Mucosa of descending colon (tissue), 3 donors: ENCODE measurements around the gene CFHR5. TPM values are rescaled to one million over a fixed set of nuclear protein-coding genes. Genes with fewer than 3 reads are reported as not detected.

ENCODE experiments used
- ATAC-seq: fragments of 200-7000 bp; cut with Tn5 transposase; one replicate; pipeline ENCODE4 v1.9.1; 2020; ENCODE audit warnings: mild to moderate bottlenecking, moderate library complexity
- DNase-seq, 3 donors: peaks; one replicate each; pipeline ENCODE4 v3.0.0-alpha.2; 2020
- H3K36me3 ChIP-seq: fragments of 200-600 bp; one replicate; pipeline ENCODE4 v1.8.0; 2021; ENCODE audit warnings: low read depth, mild to moderate bottlenecking
- H3K4me1 ChIP-seq: fragments of 200-600 bp; one replicate; pipeline ENCODE4 v1.8.0; 2021; ENCODE audit warnings: low read depth, mild to moderate bottlenecking
- H3K4me3 ChIP-seq: fragments of 200-600 bp; one replicate; pipeline ENCODE4 v1.8.0; 2021; ENCODE audit warnings: mild to moderate bottlenecking
- H3K9me3 ChIP-seq: fragments of 200-600 bp; one replicate; pipeline ENCODE4 v1.8.0; 2021; ENCODE audit warnings: mild to moderate bottlenecking
- intact Hi-C, 2 donors: fragments of 100-400 bp; cut with DNase I in 1 of 2; cut with micrococcal nuclease in 1 of 2; formaldehyde crosslinking; loops; one replicate each; pipeline versions ENCODE4 v1.11.0 to v1.11.1; 2022; cut with DNase I, micrococcal nuclease
- total RNA-seq, 3 donors: library from RNA; stranded (reverse); fragmentation: NEBNext Ultra II Directional in 2 of 3; extraction: Animal tissue kit (Norgen Biotek cat#: 25700) in 2 of 3; gene quantifications; one replicate each; pipeline versions ENCODE4 v1.2.1 to v1.2.4, GENCODE V29; 2021 to 2023
- TF ChIP-seq, protein P1 (sequence below): fragments of 200-600 bp; IDR thresholded peaks from one replicate; pipeline ENCODE4 v1.8.0; 2022; ENCODE audit warnings: antibody characterized with exemption, mild to moderate bottlenecking
- donor health status: DM: no; HTN: no; CAD: no; lungs with moderate emphysema.
- donor health status: DM: no; HTN: no; CAD: no.
- donor health status: DM: no; HTN: yes; CAD: no.

Gene CFHR5
- total RNA-seq, 3 donors from 2014 or later: not detected

DNA sequence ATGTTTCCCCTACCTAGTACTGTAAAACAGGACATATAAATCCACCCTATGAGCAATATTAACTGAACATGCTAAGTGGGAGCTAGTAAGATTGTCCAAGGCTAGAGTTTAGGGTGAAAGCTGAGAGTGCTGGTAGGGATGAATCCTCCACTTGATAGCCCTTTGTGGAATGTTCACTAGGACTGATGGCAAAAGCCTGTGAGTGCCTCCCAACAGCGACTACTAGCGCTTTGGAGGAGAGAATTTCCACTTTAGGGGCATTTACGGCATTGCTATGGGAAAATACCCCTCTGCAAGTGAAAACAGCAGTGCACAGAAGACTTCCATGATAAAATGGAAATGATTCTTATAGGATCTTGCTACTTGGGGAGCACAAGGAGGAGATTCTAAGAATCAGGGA, 35.9 kb downstream of the CFHR5 start:
- TF ChIP-seq, protein P1, sequence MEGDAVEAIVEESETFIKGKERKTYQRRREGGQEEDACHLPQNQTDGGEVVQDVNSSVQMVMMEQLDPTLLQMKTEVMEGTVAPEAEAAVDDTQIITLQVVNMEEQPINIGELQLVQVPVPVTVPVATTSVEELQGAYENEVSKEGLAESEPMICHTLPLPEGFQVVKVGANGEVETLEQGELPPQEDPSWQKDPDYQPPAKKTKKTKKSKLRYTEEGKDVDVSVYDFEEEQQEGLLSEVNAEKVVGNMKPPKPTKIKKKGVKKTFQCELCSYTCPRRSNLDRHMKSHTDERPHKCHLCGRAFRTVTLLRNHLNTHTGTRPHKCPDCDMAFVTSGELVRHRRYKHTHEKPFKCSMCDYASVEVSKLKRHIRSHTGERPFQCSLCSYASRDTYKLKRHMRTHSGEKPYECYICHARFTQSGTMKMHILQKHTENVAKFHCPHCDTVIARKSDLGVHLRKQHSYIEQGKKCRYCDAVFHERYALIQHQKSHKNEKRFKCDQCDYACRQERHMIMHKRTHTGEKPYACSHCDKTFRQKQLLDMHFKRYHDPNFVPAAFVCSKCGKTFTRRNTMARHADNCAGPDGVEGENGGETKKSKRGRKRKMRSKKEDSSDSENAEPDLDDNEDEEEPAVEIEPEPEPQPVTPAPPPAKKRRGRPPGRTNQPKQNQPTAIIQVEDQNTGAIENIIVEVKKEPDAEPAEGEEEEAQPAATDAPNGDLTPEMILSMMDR: no peak
- DNase-seq: no peak
- intact Hi-C loops: no loop called here
- no peaks in the 10 kb centered on the region for H3K4me1 ChIP-seq
- H3K9me3 ChIP-seq: peaks cover 7% of the 10 kb centered on the region
- no peaks in the 10 kb centered on the region for H3K36me3 ChIP-seq
- ATAC-seq: no peak
- no peak overlapping the region for H3K4me3 ChIP-seq

DNA sequence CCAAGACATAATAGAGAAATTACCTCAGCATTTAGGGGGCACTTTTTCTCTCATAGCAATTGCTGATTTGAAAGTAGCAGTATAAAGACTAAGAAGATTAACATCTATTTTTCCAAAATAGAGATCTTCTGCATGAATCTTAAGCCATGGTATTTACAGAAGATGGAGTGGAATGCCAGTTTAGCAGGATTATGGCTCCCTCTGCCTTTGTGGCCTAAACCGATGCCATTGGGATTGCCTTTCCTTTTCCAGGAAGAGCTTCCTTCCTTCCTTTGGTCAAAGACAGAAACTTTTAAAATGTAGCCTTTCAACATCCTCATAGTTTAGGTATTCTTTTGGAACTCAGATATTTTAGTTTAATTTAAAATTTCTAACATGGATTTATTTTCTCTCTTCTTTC, 39.4 kb downstream of the CFHR5 start:
- TF ChIP-seq, protein P1: no peak
- Histone ChIP-seq H3K4me3 (no peak overlapping the region), H3K36me3 (no peaks in the 10 kb centered on the region), H3K4me1 (no peaks in the 10 kb centered on the region), H3K9me3 (peaks cover 2% of the 10 kb centered on the region)
- ATAC-seq (no peak), DNase-seq (no peak)
- intact Hi-C loops: no loop called here

DNA sequence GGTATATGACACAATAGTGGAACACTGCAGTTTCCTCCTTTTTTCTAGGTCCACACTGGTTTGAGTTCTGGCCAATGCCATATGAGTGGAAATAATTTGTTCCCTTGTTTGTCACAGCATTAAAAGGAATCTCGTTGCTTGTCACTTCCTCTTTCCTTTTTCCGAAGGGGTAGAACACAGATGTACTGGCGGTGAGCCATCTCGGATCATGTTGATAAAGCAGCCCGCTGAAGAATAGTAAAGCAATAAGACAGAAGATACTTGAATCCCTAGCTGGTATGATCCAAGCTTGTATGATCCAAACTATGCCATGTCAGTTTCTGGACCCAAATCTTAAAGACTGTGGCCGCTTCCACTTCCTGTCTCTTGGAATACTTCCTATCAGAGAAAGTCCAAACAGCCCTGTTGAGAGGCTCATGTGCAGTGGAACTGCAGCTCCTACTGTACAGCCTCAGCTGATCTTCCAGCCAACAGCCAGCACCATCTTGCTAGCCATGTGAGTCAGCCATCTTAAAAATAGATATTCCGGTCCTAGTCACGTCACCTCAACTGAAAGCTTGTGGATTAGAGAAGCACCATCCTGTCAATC, 40.3 kb downstream of the CFHR5 start:
- Histone ChIP-seq H3K36me3 (no peaks in the 10 kb centered on the region), H3K4me1 (no peaks in the 10 kb centered on the region), H3K4me3 (no peak overlapping the region), H3K9me3 (no peaks in the 10 kb centered on the region)
- intact Hi-C loops: no loop called here
- DNase-seq: no peak
- TF ChIP-seq, protein P1: no peak
- no peak for ATAC-seq

DNA sequence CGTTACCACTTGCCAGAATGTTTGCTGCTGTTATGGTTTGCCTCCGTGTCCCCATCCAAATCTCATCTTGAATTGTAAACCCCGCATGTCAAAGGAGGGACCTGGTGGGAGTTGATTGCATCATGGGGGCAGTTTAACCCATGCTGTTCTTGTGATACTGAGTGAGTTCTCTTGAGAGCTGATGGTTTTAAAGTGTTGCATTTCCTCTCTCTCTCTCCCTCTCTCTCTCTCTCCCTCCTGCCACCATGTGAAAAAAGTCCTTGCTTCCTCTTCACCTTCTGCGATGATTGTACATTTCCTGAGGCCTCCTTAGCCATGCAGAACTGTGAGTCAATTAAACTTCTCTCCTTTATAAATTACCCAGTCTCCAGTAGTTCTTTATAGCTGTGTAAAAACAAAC, 44.4 kb downstream of the CFHR5 start:
- H3K9me3 ChIP-seq: no peaks in the 10 kb centered on the region
- H3K4me1 ChIP-seq: no peaks in the 10 kb centered on the region
- DNase-seq: no peak
- no peaks in the 10 kb centered on the region for H3K36me3 ChIP-seq
- intact Hi-C loops: no loop called here
- no peak overlapping the region for H3K4me3 ChIP-seq
- ATAC-seq: no peak
- TF ChIP-seq, protein P1: no peak

DNA sequence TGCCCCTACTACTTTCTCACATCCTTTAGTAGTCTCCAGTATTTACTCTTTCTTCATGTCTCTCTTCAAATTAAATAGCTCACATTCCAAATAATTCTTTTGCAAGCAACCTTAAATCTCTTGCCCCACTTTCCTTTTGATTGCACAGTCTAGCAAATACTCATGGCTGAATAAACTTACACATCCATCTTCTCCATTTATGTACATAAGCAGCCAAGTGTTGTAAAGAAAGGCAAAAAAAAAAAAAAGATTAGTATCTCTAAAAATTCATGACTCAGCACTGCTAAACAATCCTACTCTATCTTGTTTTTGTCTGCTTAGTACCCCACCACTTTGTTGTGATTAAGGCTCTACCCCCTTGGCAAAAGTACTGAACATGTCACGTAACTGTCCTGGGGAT, 47.1 kb downstream of the CFHR5 start:
- H3K4me3 ChIP-seq: no peak overlapping the region
- H3K36me3 ChIP-seq: no peaks in the 10 kb centered on the region
- TF ChIP-seq, protein P1: no peak
- H3K4me1 ChIP-seq: no peaks in the 10 kb centered on the region
- intact Hi-C loops: no loop called here
- ATAC-seq: no peak
- no peaks in the 10 kb centered on the region for H3K9me3 ChIP-seq
- DNase-seq: no peak

DNA sequence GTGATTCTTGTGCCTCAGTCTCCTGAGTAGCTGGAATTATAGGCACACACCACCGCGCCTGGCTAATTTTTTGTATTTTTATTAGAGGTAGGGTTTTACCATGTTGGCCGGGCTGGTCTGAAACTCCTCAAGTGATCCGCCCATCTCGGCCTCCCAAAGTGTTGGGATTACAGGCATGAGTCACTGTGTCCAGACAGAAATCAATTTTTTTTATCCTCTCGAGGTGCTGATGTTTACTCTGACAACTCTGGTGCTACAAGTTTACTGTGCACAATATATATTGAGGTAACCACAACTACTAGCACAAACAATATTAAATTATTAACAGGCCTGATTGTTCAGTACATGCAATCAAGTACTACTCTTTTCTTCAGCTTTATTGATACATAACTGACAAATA, 50.0 kb downstream of the CFHR5 start:
- Histone ChIP-seq H3K9me3 (no peaks in the 10 kb centered on the region), H3K36me3 (no peaks in the 10 kb centered on the region), H3K4me3 (no peak overlapping the region), H3K4me1 (no peaks in the 10 kb centered on the region)
- intact Hi-C loops: no loop called here
- ATAC-seq (no peak), DNase-seq (no peak)
- TF ChIP-seq, protein P1: no peak
